ENCODE results near the gene SMIM15.

The SMIM15 gene

GRCh38 chr5:61159070-61159469 lies 3.2 kb downstream of the SMIM15 start:
- DNase-seq = no peak

GRCh38 chr5:61151893-61152292 lies 10.4 kb downstream of the SMIM15 start:
- no peak for DNase-seq

GRCh38 chr5:61148515-61148914 lies 13.8 kb downstream of the SMIM15 start:
- no peak for DNase-seq

- DNase-seq = no peak
Measured at GRCh38 chr5:61142811-61143210, 19.5 kb downstream of the SMIM15 start.

GRCh38 chr5:61142391-61142790 lies 19.9 kb downstream of the SMIM15 start:
- DNase-seq = no peak

GRCh38 chr5:61141801-61142200 lies 20.5 kb downstream of the SMIM15 start:
- no peak for DNase-seq

GRCh38 chr5:61139931-61140330 lies 22.3 kb downstream of the SMIM15 start:
- DNase-seq = no peak

- DNase-seq = no peak
Measured at GRCh38 chr5:61139094-61139873, 23.0 kb downstream of the SMIM15 start.

- no peak for DNase-seq
Measured at GRCh38 chr5:61137835-61138234, 24.4 kb downstream of the SMIM15 start.

- no peak for DNase-seq
Measured at GRCh38 chr5:61132559-61132958, 29.7 kb downstream of the SMIM15 start.

- no peak for DNase-seq
Measured at GRCh38 chr5:61130289-61130688, 32.0 kb downstream of the SMIM15 start.

GRCh38 chr5:61123145-61123544 lies 39.1 kb downstream of the SMIM15 start:
- no peak for DNase-seq

- no peak for DNase-seq
Measured at GRCh38 chr5:61120534-61120933, 41.7 kb downstream of the SMIM15 start.

- no peak for DNase-seq
Measured at GRCh38 chr5:61119066-61119465, 43.2 kb downstream of the SMIM15 start.

- no peak for DNase-seq
Measured at GRCh38 chr5:61115968-61116367, 46.3 kb downstream of the SMIM15 start.

- no peak for DNase-seq
Measured at GRCh38 chr5:61114441-61114840, 47.8 kb downstream of the SMIM15 start.
